A549 (cell line): ENCODE results near the gene SGCA. TPM values are rescaled to one million over a fixed set of nuclear protein-coding genes. Genes with fewer than 3 reads are reported as not detected.
A peak's percentile ranks its signal among the peaks of the same experiment; 100 is the strongest.

Experiments
- ATAC-seq, 2 experiments: fragments of 200-7000 bp in 1 of 2; fragments of >200 bp in 1 of 2; cut with Nextera tagmentation in 1 of 2; cut with Tn5 transposase in 1 of 2; 3 replicates each; pipeline versions ENCODE4 v1.8.0 to v1.9.1; 2018 to 2020; ENCODE audit warnings: mild to moderate bottlenecking in 1 of 2, moderate library complexity in 1 of 2
- CTCF ChIA-PET: fragments of 300-600 bp; sonication (Branson Sonifier 250); formaldehyde crosslinking; extraction: SDS; loops from one replicate; lab custom pipeline; 2021; ENCODE audit warnings: antibody characterized with exemption, inconsistent platforms; lab: Yijun Ruan, JAX
- POLR2A ChIA-PET: fragments of 350-600 bp; formaldehyde crosslinking; extraction: SDS; loops from one replicate; lab custom pipeline; 2021; ENCODE audit warnings: antibody characterized with exemption, inconsistent platforms; lab: Yijun Ruan, JAX
- DNase-seq, 2 experiments: peaks; one replicate each; pipeline versions ENCODE4 v3.0.0 to v3.0.0-alpha.2; 2011 to 2016; ENCODE audit warnings: low read depth in 1 of 2, low spot score in 1 of 2
- FAIRE-seq: peaks from 2 replicates; lab custom pipeline; 2011; peaks lifted over from hg19 to GRCh38; lab: Jason Lieb, UNC
- H3K27ac ChIP-seq, 2 experiments: fragments of >200 bp; sonication (Bioruptor Twin); formaldehyde crosslinking; 3 replicates each; pipeline ENCODE4 v1.5.1; 2016 to 2017
- H3K4me1 ChIP-seq: fragments of >200 bp; sonication (Bioruptor Twin); formaldehyde crosslinking; 3 replicates; pipeline ENCODE4 v1.6.1; 2016
- H3K4me2 ChIP-seq: fragments of >200 bp; sonication (Bioruptor Twin); formaldehyde crosslinking; 3 replicates; pipeline ENCODE4 v1.6.1; 2016
- H3K4me3 ChIP-seq: fragments of >200 bp; sonication (Bioruptor Twin); formaldehyde crosslinking; 3 replicates; pipeline ENCODE4 v1.5.1; 2016
- H3K9me3 ChIP-seq: fragments of >200 bp; sonication (Bioruptor Twin); formaldehyde crosslinking; 3 replicates; pipeline ENCODE4 v1.6.1; 2016
- ATOH8 ChIP-seq: fragments of 250-450 bp; sonication (Bioruptor Pico); IDR thresholded peaks from 2 replicates; pipeline ENCODE4 v1.5.0; 2020; ENCODE audit warnings: low read depth, mild to moderate bottlenecking, moderate library complexity
- BHLHE40 ChIP-seq: IDR thresholded peaks from 2 replicates; pipeline ENCODE4 v1.6.1; 2012; ENCODE audit warnings: low read depth, low read length, inconsistent platforms
- CBX8 ChIP-seq: fragments of 200-600 bp; sonication (generic); IDR thresholded peaks from 2 replicates; pipeline ENCODE4 v1.6.1; 2016
- CHD4 ChIP-seq: fragments of 200-600 bp; sonication (generic); IDR thresholded peaks from 2 replicates; pipeline ENCODE4 v1.6.1; 2016; ENCODE audit warnings: antibody characterized with exemption, mild to moderate bottlenecking, borderline replicate concordance
- EHF ChIP-seq: fragments of 250-450 bp; sonication (Bioruptor Pico); IDR thresholded peaks from 2 replicates; pipeline ENCODE4 v1.5.0; 2020; ENCODE audit warnings: mild to moderate bottlenecking
- ELK1 ChIP-seq: fragments of 150-350 bp; IDR thresholded peaks from 2 replicates; pipeline ENCODE4 v1.6.1; 2014; ENCODE audit warnings: low read depth, mild to moderate bottlenecking, low read length
- ESRRA ChIP-seq: fragments of 150-350 bp; IDR thresholded peaks from 2 replicates; pipeline ENCODE4 v1.6.1; 2014; ENCODE audit warnings: mild to moderate bottlenecking, low read length, borderline replicate concordance
- FOXS1 ChIP-seq: fragments of 250-450 bp; sonication (Bioruptor Pico); IDR thresholded peaks from 2 replicates; pipeline ENCODE4 v1.5.0; 2020; ENCODE audit warnings: mild to moderate bottlenecking, moderate library complexity
- HEYL ChIP-seq: fragments of 250-450 bp; sonication (Bioruptor Pico); IDR thresholded peaks from 2 replicates; pipeline ENCODE4 v1.8.0; 2021; ENCODE audit warnings: mild to moderate bottlenecking, moderate library complexity
- HMGXB4 ChIP-seq: fragments of 250-450 bp; sonication (Bioruptor Pico); IDR thresholded peaks from 2 replicates; pipeline ENCODE4 v1.5.0; 2021; ENCODE audit warnings: mild to moderate bottlenecking, moderate library complexity, borderline replicate concordance
- HOXA7 ChIP-seq: fragments of 250-450 bp; sonication (Bioruptor Pico); IDR thresholded peaks from 2 replicates; pipeline ENCODE4 v1.5.0; 2020; ENCODE audit warnings: mild to moderate bottlenecking, moderate library complexity
- HOXB13 ChIP-seq: fragments of 250-450 bp; sonication (Bioruptor Pico); IDR thresholded peaks from 2 replicates; pipeline ENCODE4 v1.5.0; 2020; ENCODE audit warnings: low read depth, mild to moderate bottlenecking, moderate library complexity
- HOXB5 ChIP-seq: fragments of 250-450 bp; sonication (Bioruptor Pico); IDR thresholded peaks from 2 replicates; pipeline ENCODE4 v1.5.0; 2020; ENCODE audit warnings: mild to moderate bottlenecking, moderate library complexity
- JUNB ChIP-seq: fragments of >200 bp; sonication (Bioruptor Twin); formaldehyde crosslinking; IDR thresholded peaks from 2 replicates; pipeline ENCODE4 v1.6.1; 2016
- KDM1A ChIP-seq: fragments of 200-600 bp; sonication (generic); IDR thresholded peaks from 2 replicates; pipeline ENCODE4 v1.6.1; 2016; ENCODE audit warnings: low read depth, mild to moderate bottlenecking
- MAFK ChIP-seq: fragments of 450-650 bp; IDR thresholded peaks from 2 replicates; pipeline ENCODE4 v1.6.1; 2014; ENCODE audit not compliant: partially characterized antibody
- MAX ChIP-seq: IDR thresholded peaks from 2 replicates; pipeline ENCODE4 v1.6.1; 2012
- MAZ ChIP-seq: fragments of 150-350 bp; IDR thresholded peaks from 2 replicates; pipeline ENCODE4 v1.6.1; 2014; ENCODE audit warnings: antibody characterized with exemption, low read depth, low read length, borderline replicate concordance
- NFE2L2 ChIP-seq: fragments of 150-350 bp; conservative IDR thresholded peaks from 2 replicates; pipeline ENCODE4 v1.6.1; 2014; ENCODE audit warnings: low read length
- NR3C1 ChIP-seq: fragments of >200 bp; sonication (Bioruptor Twin); formaldehyde crosslinking; IDR thresholded peaks from 3 replicates; pipeline ENCODE4 v1.6.1; 2017
- PHF8 ChIP-seq: fragments of 200-600 bp; sonication (generic); IDR thresholded peaks from 2 replicates; pipeline ENCODE4 v1.6.1; 2016; ENCODE audit warnings: low read depth, mild to moderate bottlenecking, antibody characterized with exemption, moderate library complexity, borderline replicate concordance
- POLR2AphosphoS2 ChIP-seq: conservative IDR thresholded peaks from 2 replicates; pipeline ENCODE4 v1.6.1; 2012; ENCODE audit warnings: low read length, improper control_type of control experiment, inconsistent platforms
- RAD21 ChIP-seq, 2 experiments: fragments of >200 bp in 1 of 2; sonication (Bioruptor Twin) in 1 of 2; formaldehyde crosslinking in 1 of 2; IDR thresholded peaks in 1 of 2; conservative IDR thresholded peaks in 1 of 2; 2 replicates in 1 of 2; 3 replicates in 1 of 2; pipeline ENCODE4 v1.6.1; 2012 to 2018; ENCODE audit warnings: inconsistent platforms in 1 of 2
- SMC3 ChIP-seq: fragments of >200 bp; sonication (Bioruptor Twin); formaldehyde crosslinking; IDR thresholded peaks from 3 replicates; pipeline ENCODE4 v1.6.1; 2018; ENCODE audit warnings: inconsistent platforms
- SREBF2 ChIP-seq: fragments of 450-650 bp; IDR thresholded peaks from 2 replicates; pipeline ENCODE4 v1.6.1; 2014; ENCODE audit warnings: mild to moderate bottlenecking, moderate library complexity
- TFCP2L1 ChIP-seq: fragments of 250-450 bp; sonication (Bioruptor Pico); IDR thresholded peaks from 2 replicates; pipeline ENCODE4 v1.5.0; 2021; ENCODE audit warnings: mild to moderate bottlenecking
- USF2 ChIP-seq: fragments of 450-650 bp; IDR thresholded peaks from 2 replicates; pipeline ENCODE4 v1.6.1; 2014; ENCODE audit warnings: antibody characterized with exemption
- ZC3H11A ChIP-seq: fragments of 450-650 bp; IDR thresholded peaks from 2 replicates; pipeline ENCODE4 v1.6.1; 2014; ENCODE audit warnings: antibody characterized with exemption, mild to moderate bottlenecking
- ZFP36 ChIP-seq: fragments of 450-650 bp; IDR thresholded peaks from 2 replicates; pipeline ENCODE4 v1.6.1; 2014; ENCODE audit warnings: borderline replicate concordance; ENCODE audit not compliant: partially characterized antibody
- ZSCAN20 ChIP-seq: fragments of 250-450 bp; sonication (Bioruptor Pico); IDR thresholded peaks from 2 replicates; pipeline ENCODE4 v1.8.0; 2022; ENCODE audit warnings: mild to moderate bottlenecking, moderate library complexity
- WGBS: methylation state at CpG from one replicate; pipeline ENCODE4 v1.1.6; 2017; ENCODE audit errors: missing lambda C conversion rate; 5-methylcytosine and 5-hydroxymethylcytosine counted together
- polyA plus RNA-seq, 4 experiments: library from polyadenylated mRNA; depleted of rRNA in 3 of 4; stranded (reverse); fragments of >200 nt; fragmentation: RNase III in 1 of 4; extraction: RNeasy Plus Mini Kit Qiagen cat#74134 plus additional on column Dnase treatment in 1 of 4; gene quantifications; 2 replicates in 3 of 4; 3 replicates in 1 of 4; pipeline ENCODE4 v1.2.3, GENCODE V29; 2011 to 2017
- TF ChIP-seq, protein P1 (sequence below): IDR thresholded peaks from 2 replicates; pipeline ENCODE4 v1.6.1; 2012; ENCODE audit warnings: low read depth, borderline replicate concordance
- TF ChIP-seq, protein P2 (sequence below): fragments of >200 bp; sonication (Bioruptor Twin); formaldehyde crosslinking; IDR thresholded peaks from 2 replicates; pipeline ENCODE4 v1.6.1; 2016
- TF ChIP-seq, protein P3 (sequence below): fragments of >200 bp; sonication (Bioruptor Twin); formaldehyde crosslinking; IDR thresholded peaks from 3 replicates; pipeline ENCODE4 v1.6.1; 2016

Gene SGCA
- polyA plus RNA-seq, 2 of the 4 experiments (the other 2 are of a cell fraction), result 0.44 to 3.4 TPM

- WGBS, result 4% methylated on average over 22 of the region's 22 CpGs
- H3K4me1 ChIP-seq, result peaks cover 61% of the 10 kb centered on the region
- H3K4me2 ChIP-seq, result peak overlapping the region; percentile 71
- ChIA-PET CTCF (interaction anchor here (0.9 to 17.0 kb wide), 26 partner anchors 11 to 327 kb away, joined by 3 to 817 read pairs (median 6); partner anchors contain the start of genes COL1A1, PPP1R9B, SGCA and TMEM92), POLR2A (interaction anchor here (0.5 to 2.4 kb wide), 9 partner anchors 9 to 689 kb away, joined by 3 to 14 read pairs (median 5); partner anchors contain the start of gene LRRC59)
- no peaks in the 10 kb centered on the region for H3K9me3 ChIP-seq
- H3K4me3 ChIP-seq, result no peak overlapping the region
- ATAC-seq (peak; percentile 86 to 93), DNase-seq (peak; percentile 98), FAIRE-seq (peak; percentile 93)
- peak overlapping the region; percentile 90 to 95 for H3K27ac ChIP-seq
- TF ChIP-seq HOXA7 (CRISPR knock-in tag), result no peak
- TF ChIP-seq, protein P1, sequence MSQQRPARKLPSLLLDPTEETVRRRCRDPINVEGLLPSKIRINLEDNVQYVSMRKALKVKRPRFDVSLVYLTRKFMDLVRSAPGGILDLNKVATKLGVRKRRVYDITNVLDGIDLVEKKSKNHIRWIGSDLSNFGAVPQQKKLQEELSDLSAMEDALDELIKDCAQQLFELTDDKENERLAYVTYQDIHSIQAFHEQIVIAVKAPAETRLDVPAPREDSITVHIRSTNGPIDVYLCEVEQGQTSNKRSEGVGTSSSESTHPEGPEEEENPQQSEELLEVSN, result peak; percentile 83
- peak; percentile 99 for TF ChIP-seq MAX
- TF ChIP-seq PHF8, result no peak
- TF ChIP-seq SREBF2, result no peak
- TF ChIP-seq BHLHE40, result no peak
- TF ChIP-seq FOXS1, result no peak
- TF ChIP-seq NR3C1, result no peak
- TF ChIP-seq, protein P2, sequence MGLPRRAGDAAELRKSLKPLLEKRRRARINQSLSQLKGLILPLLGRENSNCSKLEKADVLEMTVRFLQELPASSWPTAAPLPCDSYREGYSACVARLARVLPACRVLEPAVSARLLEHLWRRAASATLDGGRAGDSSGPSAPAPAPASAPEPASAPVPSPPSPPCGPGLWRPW, result no peak
- no peak for TF ChIP-seq MAZ
- TF ChIP-seq ATOH8 (CRISPR knock-in tag), result peak; percentile 40
- no peak; the same call in 1 of the 2 replicates for TF ChIP-seq HEYL (CRISPR knock-in tag)
- TF ChIP-seq EHF, result no peak
- TF ChIP-seq RAD21 (conservative IDR thresholded peaks at IDR 0.05 in 1 of 2, IDR thresholded peaks at IDR 0.05 in 1 of 2), result peak; percentile 62 to 69
- TF ChIP-seq HOXB13 (CRISPR knock-in tag), result peak; percentile 30; the same call in 1 of the 2 replicates
- TF ChIP-seq ESRRA, result no peak
- TF ChIP-seq CBX8, result no peak
- TF ChIP-seq MAFK, result no peak
- peak; percentile 60 for TF ChIP-seq JUNB
- TF ChIP-seq, protein P3, sequence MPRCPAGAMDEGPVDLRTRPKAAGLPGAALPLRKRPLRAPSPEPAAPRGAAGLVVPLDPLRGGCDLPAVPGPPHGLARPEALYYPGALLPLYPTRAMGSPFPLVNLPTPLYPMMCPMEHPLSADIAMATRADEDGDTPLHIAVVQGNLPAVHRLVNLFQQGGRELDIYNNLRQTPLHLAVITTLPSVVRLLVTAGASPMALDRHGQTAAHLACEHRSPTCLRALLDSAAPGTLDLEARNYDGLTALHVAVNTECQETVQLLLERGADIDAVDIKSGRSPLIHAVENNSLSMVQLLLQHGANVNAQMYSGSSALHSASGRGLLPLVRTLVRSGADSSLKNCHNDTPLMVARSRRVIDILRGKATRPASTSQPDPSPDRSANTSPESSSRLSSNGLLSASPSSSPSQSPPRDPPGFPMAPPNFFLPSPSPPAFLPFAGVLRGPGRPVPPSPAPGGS, result no peak
- TF ChIP-seq CHD4, result 0 out of 2 replicates have a peak, but pooled peaks have one; percentile 61
- peak; percentile 69 for TF ChIP-seq SMC3
- TF ChIP-seq ZFP36, result no peak
- no peak for TF ChIP-seq ZSCAN20
- TF ChIP-seq NFE2L2, result no peak
- TF ChIP-seq POLR2AphosphoS2, result no peak
- no peak for TF ChIP-seq KDM1A
- TF ChIP-seq HMGXB4 (CRISPR knock-in tag), result no peak
- peak; percentile 90 for TF ChIP-seq USF2
- TF ChIP-seq ELK1, result no peak
- TF ChIP-seq ZC3H11A, result no peak
- TF ChIP-seq TFCP2L1, result 0 out of 2 replicates have a peak, but pooled peaks have one; percentile 2
- 0 out of 2 replicates have a peak, but pooled peaks have one; percentile 63 for TF ChIP-seq HOXB5 (CRISPR knock-in tag)
Observed at GRCh38 chr17:50177983-50178834, 12.4 kb downstream of the SGCA start.
